GM23338 (cell line): ENCODE measurements around the gene ROBO1. TPM values are rescaled to one million over a fixed set of nuclear protein-coding genes. Genes with fewer than 3 reads are reported as not detected.

ENCODE experiments used
- ATAC-seq: fragments of 200-7000 bp; cut with Tn5 transposase; 3 replicates; pipeline ENCODE4 v1.9.1; 2020
- DNase-seq: peaks from one replicate; pipeline ENCODE4 v3.0.0-alpha.2; 2015; ENCODE audit warnings: low spot score
- H2AFZ ChIP-seq: fragments of 200-600 bp; sonication (generic); 2 replicates; pipeline ENCODE4 v1.8.0; 2016; ENCODE audit warnings: antibody characterized with exemption, mild to moderate bottlenecking, moderate library complexity
- H3F3A ChIP-seq: fragments of 200-600 bp; sonication (generic); replicated peaks from 2 replicates; pipeline ENCODE4 v1.8.0; 2017; ENCODE audit warnings: antibody characterized with exemption, mixed run types, low read depth
- H3K27ac ChIP-seq: fragments of 200-600 bp; sonication (generic); 2 replicates; pipeline ENCODE4 v1.6.1; 2016; ENCODE audit warnings: low read depth
- H3K27me3 ChIP-seq: fragments of 200-600 bp; sonication (generic); 2 replicates; pipeline ENCODE4 v1.8.0; 2016; ENCODE audit warnings: mild to moderate bottlenecking, mixed run types, moderate library complexity; ENCODE audit not compliant: insufficient read depth
- H3K36me3 ChIP-seq: fragments of 200-600 bp; sonication (generic); 2 replicates; pipeline ENCODE4 v1.8.0; 2016; ENCODE audit warnings: mild to moderate bottlenecking; ENCODE audit not compliant: insufficient read depth
- H3K4me1 ChIP-seq: fragments of 200-600 bp; sonication (generic); 2 replicates; pipeline ENCODE4 v1.8.0; 2016; ENCODE audit warnings: mild to moderate bottlenecking, moderate library complexity; ENCODE audit not compliant: insufficient read depth
- H3K4me2 ChIP-seq: fragments of 200-600 bp; sonication (generic); 2 replicates; pipeline ENCODE4 v1.7.1; 2017; ENCODE audit warnings: mixed run types
- H3K4me3 ChIP-seq: fragments of 200-600 bp; sonication (generic); 2 replicates; pipeline ENCODE4 v1.6.1; 2016; ENCODE audit warnings: mixed run types
- H3K79me2 ChIP-seq: fragments of 200-600 bp; sonication (generic); replicated peaks from 2 replicates; pipeline ENCODE4 v1.8.0; 2017; ENCODE audit warnings: mild to moderate bottlenecking; ENCODE audit not compliant: insufficient read depth
- H3K9me2 ChIP-seq: fragments of 200-600 bp; sonication (generic); 2 replicates; pipeline ENCODE4 v1.8.0; 2017; ENCODE audit not compliant: insufficient read depth
- H4K20me1 ChIP-seq: fragments of 200-600 bp; sonication (generic); replicated peaks from 2 replicates; pipeline ENCODE4 v1.8.0; 2017; ENCODE audit warnings: mild to moderate bottlenecking; ENCODE audit not compliant: insufficient read depth
- H3K27ac Mint-ChIP-seq: 2 replicates; pipeline ENCODE4 v1.8.0; 2020; ENCODE audit warnings: inconsistent platforms, mild to moderate bottlenecking, moderate library complexity, mixed read lengths
- H3K27me3 Mint-ChIP-seq: 3 replicates; pipeline ENCODE4 v1.8.0; 2022; ENCODE audit warnings: low read depth, mild to moderate bottlenecking, moderate library complexity, mixed read lengths, inconsistent platforms; ENCODE audit not compliant: insufficient read depth, poor library complexity
- H3K36me3 Mint-ChIP-seq: 3 replicates; pipeline ENCODE4 v1.8.0; 2021; ENCODE audit warnings: low read depth, mild to moderate bottlenecking, inconsistent platforms, moderate library complexity, mixed read lengths
- H3K4me1 Mint-ChIP-seq: 3 replicates; pipeline ENCODE4 v1.8.0; 2020; ENCODE audit warnings: mild to moderate bottlenecking, inconsistent platforms, mixed read lengths
- H3K4me3 Mint-ChIP-seq: 3 replicates; pipeline ENCODE4 v1.8.0; 2021; ENCODE audit warnings: moderate library complexity, mild to moderate bottlenecking, inconsistent platforms, mixed read lengths
- H3K9me3 Mint-ChIP-seq: 3 replicates; pipeline ENCODE4 v1.8.0; 2020; ENCODE audit warnings: moderate library complexity, mild to moderate bottlenecking, inconsistent platforms, mixed read lengths
- CREB1 ChIP-seq: fragments of 250-450 bp; sonication (Bioruptor Pico); IDR thresholded peaks from 2 replicates; pipeline ENCODE4 v1.5.0; 2020; ENCODE audit warnings: low read depth, mild to moderate bottlenecking, moderate library complexity
- CTCF ChIP-seq, 2 experiments: fragments of 200-600 bp in 1 of 2; sonication (generic) in 1 of 2; conservative IDR thresholded peaks; 2 replicates each; pipeline versions ENCODE4 v1.5.1 to v1.6.1; 2016 to 2017; ENCODE audit warnings: antibody characterized with exemption in 2 of 2, low read depth in 2 of 2, mild to moderate bottlenecking in 2 of 2, moderate library complexity in 1 of 2
- EZH2 ChIP-seq: fragments of 200-600 bp; sonication (generic); IDR thresholded peaks from one replicate; pipeline ENCODE4 v1.8.0; 2017; ENCODE audit warnings: antibody characterized with exemption, mild to moderate bottlenecking, low read depth; ENCODE audit not compliant: unreplicated experiment
- EZH2phosphoT487 ChIP-seq: fragments of 200-600 bp; sonication (generic); IDR thresholded peaks from one replicate; pipeline ENCODE4 v1.8.1; 2018; ENCODE audit warnings: antibody characterized with exemption; ENCODE audit not compliant: unreplicated experiment
- NANOG ChIP-seq: IDR thresholded peaks from 2 replicates; pipeline ENCODE4 v1.6.1; 2016; ENCODE audit warnings: antibody characterized with exemption, borderline replicate concordance
- REST ChIP-seq: IDR thresholded peaks from one replicate; pipeline ENCODE4 v1.6.1; 2018; ENCODE audit warnings: antibody characterized with exemption; ENCODE audit not compliant: unreplicated experiment
- STAT1 ChIP-seq: IDR thresholded peaks from one replicate; pipeline ENCODE4 v1.6.1; 2016; ENCODE audit warnings: antibody characterized with exemption; ENCODE audit not compliant: unreplicated experiment
- ZNF114 ChIP-seq: fragments of 250-450 bp; sonication (Bioruptor Pico); IDR thresholded peaks from 2 replicates; pipeline ENCODE4 v1.5.0; 2020; ENCODE audit warnings: mild to moderate bottlenecking, moderate library complexity
- ZNF331 ChIP-seq: fragments of 250-450 bp; sonication (Bioruptor Pico); IDR thresholded peaks from 2 replicates; pipeline ENCODE4 v1.5.0; 2020; ENCODE audit warnings: low read depth, mild to moderate bottlenecking, moderate library complexity
- polyA plus RNA-seq: library from polyadenylated mRNA; unstranded; fragments of >200 nt; fragmentation: Nextera tagmentation; extraction: Ambion mirVana; gene quantifications from 2 replicates; pipeline ENCODE4 v1.2.1, GENCODE V29; 2016
- total RNA-seq: library from RNA; depleted of rRNA; stranded (reverse); fragments of >200 nt; shearing (Covaris generic); gene quantifications from 2 replicates; pipeline ENCODE4 v1.2.3, GENCODE V29; 2014
- TF ChIP-seq, protein P1 (sequence below): IDR thresholded peaks from 2 replicates; pipeline ENCODE4 v1.6.1; 2016; ENCODE audit warnings: antibody characterized with exemption
- TF ChIP-seq, protein P2 (sequence below): fragments of 250-450 bp; sonication (Bioruptor Pico); IDR thresholded peaks from 2 replicates; pipeline ENCODE4 v1.5.0; 2020; ENCODE audit warnings: mild to moderate bottlenecking, moderate library complexity

Gene ROBO1
- total and polyA plus RNA-seq, 2 experiments from 2014 or later = 19.2 to 78.3 TPM

DNA sequence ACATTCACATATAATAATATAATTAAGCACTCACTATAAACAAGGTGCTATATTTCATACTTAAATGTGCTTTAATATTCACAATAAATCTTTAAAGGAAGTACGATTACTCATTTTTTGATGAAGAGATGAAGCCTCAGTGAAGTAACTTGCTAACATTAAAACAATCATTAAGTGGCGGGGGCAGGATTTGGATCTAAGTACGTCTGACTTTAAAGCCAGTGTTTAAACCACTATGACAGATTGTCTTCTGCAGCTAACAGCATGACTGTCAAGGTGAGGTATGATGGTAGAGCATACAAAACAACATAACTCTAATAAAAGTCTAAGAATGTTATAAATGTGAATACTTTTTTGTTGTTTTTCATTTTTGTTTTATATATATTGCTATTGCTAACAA, 862.1 kb downstream of the ROBO1 start:
- Histone ChIP-seq H4K20me1 (peaks cover 5% of the 10 kb centered on the region; the same call in 1 of the 2 replicates), H3K27me3 (no peaks in the 10 kb centered on the region), H3K4me2 (no peak overlapping the region), H3K36me3 (no peaks in the 10 kb centered on the region), H3K79me2 (peaks cover 8% of the 10 kb centered on the region; the same call in 1 of the 2 replicates), H3K4me3 (no peak overlapping the region), H3K9me2 (no peaks in the 10 kb centered on the region), H2AFZ (no peak overlapping the region), H3K4me1 (no peaks in the 10 kb centered on the region), H3F3A (no peaks in the 10 kb centered on the region), H3K27ac (no peak overlapping the region)
- Mint-ChIP-seq H3K36me3 (no peaks in the 10 kb centered on the region), H3K9me3 (no peaks in the 10 kb centered on the region), H3K27me3 (peaks cover 3% of the 10 kb centered on the region), H3K4me1 (peaks cover 9% of the 10 kb centered on the region; the same call in 2 of the 3 replicates), H3K27ac (no peak overlapping the region), H3K4me3 (no peak overlapping the region)
- ATAC-seq (no peak), DNase-seq (no peak)
- TF ChIP-seq, protein P1, sequence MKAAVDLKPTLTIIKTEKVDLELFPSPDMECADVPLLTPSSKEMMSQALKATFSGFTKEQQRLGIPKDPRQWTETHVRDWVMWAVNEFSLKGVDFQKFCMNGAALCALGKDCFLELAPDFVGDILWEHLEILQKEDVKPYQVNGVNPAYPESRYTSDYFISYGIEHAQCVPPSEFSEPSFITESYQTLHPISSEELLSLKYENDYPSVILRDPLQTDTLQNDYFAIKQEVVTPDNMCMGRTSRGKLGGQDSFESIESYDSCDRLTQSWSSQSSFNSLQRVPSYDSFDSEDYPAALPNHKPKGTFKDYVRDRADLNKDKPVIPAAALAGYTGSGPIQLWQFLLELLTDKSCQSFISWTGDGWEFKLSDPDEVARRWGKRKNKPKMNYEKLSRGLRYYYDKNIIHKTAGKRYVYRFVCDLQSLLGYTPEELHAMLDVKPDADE = no peak
- no peak for TF ChIP-seq ZNF331 (CRISPR knock-in tag)
- TF ChIP-seq, protein P2, sequence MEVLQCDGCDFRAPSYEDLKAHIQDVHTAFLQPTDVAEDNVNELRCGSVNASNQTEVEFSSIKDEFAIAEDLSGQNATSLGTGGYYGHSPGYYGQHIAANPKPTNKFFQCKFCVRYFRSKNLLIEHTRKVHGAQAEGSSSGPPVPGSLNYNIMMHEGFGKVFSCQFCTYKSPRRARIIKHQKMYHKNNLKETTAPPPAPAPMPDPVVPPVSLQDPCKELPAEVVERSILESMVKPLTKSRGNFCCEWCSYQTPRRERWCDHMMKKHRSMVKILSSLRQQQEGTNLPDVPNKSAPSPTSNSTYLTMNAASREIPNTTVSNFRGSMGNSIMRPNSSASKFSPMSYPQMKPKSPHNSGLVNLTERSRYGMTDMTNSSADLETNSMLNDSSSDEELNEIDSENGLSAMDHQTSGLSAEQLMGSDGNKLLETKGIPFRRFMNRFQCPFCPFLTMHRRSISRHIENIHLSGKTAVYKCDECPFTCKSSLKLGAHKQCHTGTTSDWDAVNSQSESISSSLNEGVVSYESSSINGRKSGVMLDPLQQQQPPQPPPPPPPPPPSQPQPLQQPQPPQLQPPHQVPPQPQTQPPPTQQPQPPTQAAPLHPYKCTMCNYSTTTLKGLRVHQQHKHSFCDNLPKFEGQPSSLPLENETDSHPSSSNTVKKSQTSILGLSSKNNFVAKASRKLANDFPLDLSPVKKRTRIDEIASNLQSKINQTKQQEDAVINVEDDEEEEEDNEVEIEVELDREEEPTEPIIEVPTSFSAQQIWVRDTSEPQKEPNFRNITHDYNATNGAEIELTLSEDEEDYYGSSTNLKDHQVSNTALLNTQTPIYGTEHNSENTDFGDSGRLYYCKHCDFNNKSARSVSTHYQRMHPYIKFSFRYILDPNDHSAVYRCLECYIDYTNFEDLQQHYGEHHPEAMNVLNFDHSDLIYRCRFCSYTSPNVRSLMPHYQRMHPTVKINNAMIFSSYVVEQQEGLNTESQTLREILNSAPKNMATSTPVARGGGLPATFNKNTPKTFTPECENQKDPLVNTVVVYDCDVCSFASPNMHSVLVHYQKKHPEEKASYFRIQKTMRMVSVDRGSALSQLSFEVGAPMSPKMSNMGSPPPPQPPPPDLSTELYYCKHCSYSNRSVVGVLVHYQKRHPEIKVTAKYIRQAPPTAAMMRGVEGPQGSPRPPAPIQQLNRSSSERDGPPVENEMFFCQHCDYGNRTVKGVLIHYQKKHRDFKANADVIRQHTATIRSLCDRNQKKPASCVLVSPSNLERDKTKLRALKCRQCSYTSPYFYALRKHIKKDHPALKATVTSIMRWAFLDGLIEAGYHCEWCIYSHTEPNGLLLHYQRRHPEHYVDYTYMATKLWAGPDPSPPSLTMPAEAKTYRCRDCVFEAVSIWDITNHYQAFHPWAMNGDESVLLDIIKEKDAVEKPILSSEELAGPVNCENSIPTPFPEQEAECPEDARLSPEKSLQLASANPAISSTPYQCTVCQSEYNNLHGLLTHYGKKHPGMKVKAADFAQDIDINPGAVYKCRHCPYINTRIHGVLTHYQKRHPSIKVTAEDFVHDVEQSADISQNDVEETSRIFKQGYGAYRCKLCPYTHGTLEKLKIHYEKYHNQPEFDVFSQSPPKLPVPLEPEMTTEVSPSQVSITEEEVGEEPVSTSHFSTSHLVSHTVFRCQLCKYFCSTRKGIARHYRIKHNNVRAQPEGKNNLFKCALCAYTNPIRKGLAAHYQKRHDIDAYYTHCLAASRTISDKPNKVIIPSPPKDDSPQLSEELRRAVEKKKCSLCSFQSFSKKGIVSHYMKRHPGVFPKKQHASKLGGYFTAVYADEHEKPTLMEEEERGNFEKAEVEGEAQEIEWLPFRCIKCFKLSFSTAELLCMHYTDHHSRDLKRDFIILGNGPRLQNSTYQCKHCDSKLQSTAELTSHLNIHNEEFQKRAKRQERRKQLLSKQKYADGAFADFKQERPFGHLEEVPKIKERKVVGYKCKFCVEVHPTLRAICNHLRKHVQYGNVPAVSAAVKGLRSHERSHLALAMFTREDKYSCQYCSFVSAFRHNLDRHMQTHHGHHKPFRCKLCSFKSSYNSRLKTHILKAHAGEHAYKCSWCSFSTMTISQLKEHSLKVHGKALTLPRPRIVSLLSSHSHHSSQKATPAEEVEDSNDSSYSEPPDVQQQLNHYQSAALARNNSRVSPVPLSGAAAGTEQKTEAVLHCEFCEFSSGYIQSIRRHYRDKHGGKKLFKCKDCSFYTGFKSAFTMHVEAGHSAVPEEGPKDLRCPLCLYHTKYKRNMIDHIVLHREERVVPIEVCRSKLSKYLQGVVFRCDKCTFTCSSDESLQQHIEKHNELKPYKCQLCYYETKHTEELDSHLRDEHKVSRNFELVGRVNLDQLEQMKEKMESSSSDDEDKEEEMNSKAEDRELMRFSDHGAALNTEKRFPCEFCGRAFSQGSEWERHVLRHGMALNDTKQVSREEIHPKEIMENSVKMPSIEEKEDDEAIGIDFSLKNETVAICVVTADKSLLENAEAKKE = no peak
- no peak for TF ChIP-seq STAT1
- TF ChIP-seq NANOG = no peak
- no peak for TF ChIP-seq EZH2phosphoT487
- no peak for TF ChIP-seq REST
- TF ChIP-seq ZNF114 (CRISPR knock-in tag) = no peak
- no peak for TF ChIP-seq CREB1 (CRISPR knock-in tag)
- no peak for TF ChIP-seq CTCF (conservative IDR thresholded peaks at IDR 0.05; ENCODE audit: low read depth in 2 of 2)
- TF ChIP-seq EZH2 = no peak
